Smooth muscle cell (in vitro differentiated cells): Measurements from ENCODE around the gene ATXN7L1. TPM values are rescaled to one million over a fixed set of nuclear protein-coding genes. Genes with fewer than 3 reads are reported as not detected.

Source experiments
- DNase-seq: peaks from one replicate; lab custom pipeline; 2025; ENCODE audit not compliant: unreplicated experiment; lab: John Stamatoyannopoulos, UW
- H2AFZ ChIP-seq: fragments of 200-600 bp; sonication (generic); 2 replicates; pipeline ENCODE4 v1.6.0; 2016; ENCODE audit warnings: antibody characterized with exemption, low read depth, mild to moderate bottlenecking
- H3F3A ChIP-seq: fragments of 200-600 bp; sonication (generic); 2 replicates; pipeline ENCODE4 v1.6.0; 2017; ENCODE audit warnings: antibody characterized with exemption, low read depth
- H3K27ac ChIP-seq: fragments of 200-600 bp; sonication (generic); 2 replicates; pipeline ENCODE4 v1.5.1; 2016; ENCODE audit warnings: low read depth, mild to moderate bottlenecking
- H3K27me3 ChIP-seq: fragments of 200-600 bp; sonication (generic); 2 replicates; pipeline ENCODE4 v1.6.1; 2016; ENCODE audit warnings: low read depth, mild to moderate bottlenecking
- H3K36me3 ChIP-seq: fragments of 200-600 bp; sonication (generic); 2 replicates; pipeline ENCODE4 v1.5.1; 2016; ENCODE audit warnings: low read depth
- H3K4me1 ChIP-seq: fragments of 200-600 bp; sonication (generic); 2 replicates; pipeline ENCODE4 v1.5.1; 2016; ENCODE audit warnings: low read depth
- H3K4me2 ChIP-seq: fragments of 200-600 bp; sonication (generic); 2 replicates; pipeline ENCODE4 v1.6.0; 2016; ENCODE audit warnings: mild to moderate bottlenecking
- H3K4me3 ChIP-seq: fragments of 200-600 bp; sonication (generic); 2 replicates; pipeline ENCODE4 v1.5.1; 2016; ENCODE audit warnings: mild to moderate bottlenecking
- H3K79me2 ChIP-seq: fragments of 200-600 bp; sonication (generic); 2 replicates; pipeline ENCODE4 v1.6.0; 2016; ENCODE audit warnings: low read depth, mild to moderate bottlenecking
- H3K9ac ChIP-seq: fragments of 200-600 bp; sonication (generic); 2 replicates; pipeline ENCODE4 v1.6.0; 2016; ENCODE audit warnings: low read depth
- H3K9me3 ChIP-seq: fragments of 200-600 bp; sonication (generic); replicated peaks from 2 replicates; pipeline ENCODE4 v1.5.1; 2016; ENCODE audit warnings: low read depth
- H4K20me1 ChIP-seq: fragments of 200-600 bp; sonication (generic); 2 replicates; pipeline ENCODE4 v1.6.0; 2016; ENCODE audit warnings: low read depth
- CTCF ChIP-seq: fragments of 200-600 bp; sonication (generic); IDR thresholded peaks from 2 replicates; pipeline ENCODE4 v1.5.1; 2017; ENCODE audit warnings: borderline replicate concordance, mild to moderate bottlenecking, antibody characterized with exemption; ENCODE audit not compliant: insufficient read depth, poor library complexity, severe bottlenecking
- WGBS: methylation state at CpG from one replicate; pipeline ENCODE4 v1.1.7; 2016; ENCODE audit warnings: low lambda C conversion rate; 5-methylcytosine and 5-hydroxymethylcytosine counted together
- polyA plus RNA-seq: library from polyadenylated mRNA; unstranded; fragments of >200 nt; fragmentation: Nextera tagmentation; extraction: Ambion mirVana; gene quantifications from 2 replicates; pipeline ENCODE4 v1.2.1, GENCODE V29; 2016
- total RNA-seq: library from RNA; depleted of rRNA; stranded (reverse); fragments of >200 nt; gene quantifications from 2 replicates; pipeline ENCODE4 v1.2.3, GENCODE V29; 2014

Gene ATXN7L1
- total and polyA plus RNA-seq, 2 experiments from 2014 or later, result 3.3 to 4.4 TPM

GRCh38 chr7:105688617-105689016 is 187.8 kb downstream of the ATXN7L1 start:
- WGBS, result 65% methylated on average over 5 of the region's 5 CpGs
- DNase-seq, result no peak
- no peak for TF ChIP-seq CTCF

GRCh38 chr7:105685161-105685560 is 191.2 kb downstream of the ATXN7L1 start:
- no peaks in the 10 kb centered on the region for H3K27me3 ChIP-seq
- no peak overlapping the region for H3K9ac ChIP-seq
- no peak overlapping the region for H3K4me2 ChIP-seq
- no peaks in the 10 kb centered on the region for H3K9me3 ChIP-seq
- H3K4me1 ChIP-seq, result peaks cover 3% of the 10 kb centered on the region
- H3K27ac ChIP-seq, result no peak overlapping the region
- 92% methylated on average over 3 of the region's 3 CpGs for WGBS
- no peak for TF ChIP-seq CTCF
- H3K4me3 ChIP-seq, result no peak overlapping the region
- no peaks in the 10 kb centered on the region for H3F3A ChIP-seq
- H2AFZ ChIP-seq, result no peak overlapping the region
- DNase-seq, result no peak
- H3K36me3 ChIP-seq, result no peaks in the 10 kb centered on the region
- peaks cover 35% of the 10 kb centered on the region for H4K20me1 ChIP-seq
- no peaks in the 10 kb centered on the region for H3K79me2 ChIP-seq

More at GRCh38 chr7:105688617-105689016, 187.8 kb downstream of the ATXN7L1 start:
- Histone ChIP-seq H3K9me3 (no peaks in the 10 kb centered on the region), H4K20me1 (peaks cover 53% of the 10 kb centered on the region), H3K4me2 (no peak overlapping the region), H3K27ac (no peak overlapping the region), H3K36me3 (no peaks in the 10 kb centered on the region), H3K79me2 (no peaks in the 10 kb centered on the region), H3K27me3 (no peaks in the 10 kb centered on the region), H3K4me3 (no peak overlapping the region), H2AFZ (no peak overlapping the region), H3K9ac (no peak overlapping the region), H3K4me1 (peaks cover 18% of the 10 kb centered on the region), H3F3A (peaks cover 9% of the 10 kb centered on the region)

- Histone ChIP-seq H3K27ac (no peak overlapping the region), H3K9me3 (no peaks in the 10 kb centered on the region), H3K9ac (no peak overlapping the region), H2AFZ (no peak overlapping the region), H3K4me1 (no peaks in the 10 kb centered on the region), H3F3A (no peaks in the 10 kb centered on the region), H4K20me1 (peaks cover 10% of the 10 kb centered on the region), H3K79me2 (no peaks in the 10 kb centered on the region), H3K36me3 (no peaks in the 10 kb centered on the region), H3K4me3 (no peak overlapping the region), H3K4me2 (no peak overlapping the region), H3K27me3 (no peaks in the 10 kb centered on the region)
- no peak for DNase-seq
- TF ChIP-seq CTCF, result no peak
- WGBS, result 92% methylated on average over 2 of the region's 2 CpGs
Observed at GRCh38 chr7:105682341-105683060, 193.9 kb downstream of the ATXN7L1 start.
